Endothelial cell of umbilical vein (primary cell): ENCODE results near the gene PIP4K2B.

Source experiments
- EZH2 ChIP-seq: IDR thresholded peaks from 2 replicates; pipeline ENCODE4 v1.6.1; 2012; ENCODE audit warnings: borderline replicate concordance, low read depth, mild to moderate bottlenecking, moderate library complexity, low read length, inconsistent platforms; ENCODE audit not compliant: severe bottlenecking
- JUN ChIP-seq: IDR thresholded peaks from 2 replicates; pipeline ENCODE4 v1.6.1; 2011; ENCODE audit warnings: borderline replicate concordance, low read depth; ENCODE audit not compliant: insufficient read length, insufficient read depth
- POLR2A ChIP-seq: IDR thresholded peaks from 2 replicates; pipeline ENCODE4 v1.6.1; 2012; ENCODE audit warnings: low read depth, mild to moderate bottlenecking, control low read depth, low read length
- POLR2AphosphoS5 ChIP-seq: IDR thresholded peaks from 2 replicates; pipeline ENCODE4 v1.6.1; 2012; ENCODE audit warnings: low read depth, mild to moderate bottlenecking, control low read depth, low read length, moderate library complexity; ENCODE audit not compliant: insufficient read depth
- TF ChIP-seq, protein P1 (sequence below), 2 donors: IDR thresholded peaks; 1 replicate in 1 of 2; 2 replicates in 1 of 2; pipeline ENCODE4 v1.5.1; 2011; ENCODE audit warnings: low read length in 2 of 2, mild to moderate bottlenecking in 2 of 2, moderate library complexity in 2 of 2, control low read depth in 1 of 2, inconsistent platforms in 1 of 2, low read depth in 1 of 2; ENCODE audit not compliant: insufficient read depth in 1 of 2; ENCODE audit errors: extremely low read depth in 1 of 2
- TF ChIP-seq, protein P2 (sequence below): IDR thresholded peaks from 2 replicates; pipeline ENCODE4 v1.6.1; 2011; ENCODE audit not compliant: insufficient read depth, insufficient read length

GRCh38 chr17:38766341-38766740 is 33.0 kb downstream of the PIP4K2B start:
- TF ChIP-seq, protein P1, sequence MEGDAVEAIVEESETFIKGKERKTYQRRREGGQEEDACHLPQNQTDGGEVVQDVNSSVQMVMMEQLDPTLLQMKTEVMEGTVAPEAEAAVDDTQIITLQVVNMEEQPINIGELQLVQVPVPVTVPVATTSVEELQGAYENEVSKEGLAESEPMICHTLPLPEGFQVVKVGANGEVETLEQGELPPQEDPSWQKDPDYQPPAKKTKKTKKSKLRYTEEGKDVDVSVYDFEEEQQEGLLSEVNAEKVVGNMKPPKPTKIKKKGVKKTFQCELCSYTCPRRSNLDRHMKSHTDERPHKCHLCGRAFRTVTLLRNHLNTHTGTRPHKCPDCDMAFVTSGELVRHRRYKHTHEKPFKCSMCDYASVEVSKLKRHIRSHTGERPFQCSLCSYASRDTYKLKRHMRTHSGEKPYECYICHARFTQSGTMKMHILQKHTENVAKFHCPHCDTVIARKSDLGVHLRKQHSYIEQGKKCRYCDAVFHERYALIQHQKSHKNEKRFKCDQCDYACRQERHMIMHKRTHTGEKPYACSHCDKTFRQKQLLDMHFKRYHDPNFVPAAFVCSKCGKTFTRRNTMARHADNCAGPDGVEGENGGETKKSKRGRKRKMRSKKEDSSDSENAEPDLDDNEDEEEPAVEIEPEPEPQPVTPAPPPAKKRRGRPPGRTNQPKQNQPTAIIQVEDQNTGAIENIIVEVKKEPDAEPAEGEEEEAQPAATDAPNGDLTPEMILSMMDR (IDR thresholded peaks at IDR 0.05; ENCODE audit: extremely low read depth in 1 of 2, insufficient read depth in 1 of 2, low read depth in 1 of 2, low read length in 2 of 2) = no peak
- no peak for TF ChIP-seq POLR2AphosphoS5
- no peak for TF ChIP-seq POLR2A
- no peak for TF ChIP-seq EZH2
- no peak for TF ChIP-seq JUN
- TF ChIP-seq, protein P2, sequence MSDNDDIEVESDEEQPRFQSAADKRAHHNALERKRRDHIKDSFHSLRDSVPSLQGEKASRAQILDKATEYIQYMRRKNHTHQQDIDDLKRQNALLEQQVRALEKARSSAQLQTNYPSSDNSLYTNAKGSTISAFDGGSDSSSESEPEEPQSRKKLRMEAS = no peak
